Right lobe of liver (tissue), 6 donors: ENCODE results near the gene TBC1D8. TPM values are rescaled to one million over a fixed set of nuclear protein-coding genes. Genes with fewer than 3 reads are reported as not detected.

ENCODE experiments used
- ATAC-seq, 4 donors: fragments of 200-7000 bp; cut with Tn5 transposase; one replicate each; pipeline ENCODE4 v1.9.1; 2020; ENCODE audit warnings: mild to moderate bottlenecking in 4 of 4, moderate library complexity in 4 of 4
- DNase-seq, 3 donors: peaks; one replicate each; pipeline ENCODE4 v3.0.0-alpha.2; 2020
- H3K27ac ChIP-seq, 3 donors: fragments of 200-600 bp; one replicate each; pipeline ENCODE4 v1.8.0; 2022
- H3K27me3 ChIP-seq, 2 donors: fragments of 200-600 bp; one replicate each; pipeline ENCODE4 v1.8.0; 2022
- H3K36me3 ChIP-seq, 4 donors: fragments of 200-600 bp; sonication (generic) in 1 of 4; one replicate each; pipeline versions ENCODE4 v1.5.1 to v1.8.0; 2017 to 2022; ENCODE audit warnings: control low read depth in 1 of 4
- H3K4me1 ChIP-seq, 4 donors: fragments of 200-600 bp; sonication (generic) in 1 of 4; one replicate each; pipeline versions ENCODE4 v1.5.1 to v1.8.0; 2017 to 2022; ENCODE audit warnings: control low read depth in 1 of 4
- H3K4me3 ChIP-seq, 3 donors: fragments of 200-600 bp; one replicate each; pipeline ENCODE4 v1.8.0; 2022
- H3K9me3 ChIP-seq, 4 donors: fragments of 200-600 bp; sonication (generic) in 1 of 4; one replicate each; pipeline versions ENCODE4 v1.5.1 to v1.8.0; 2017 to 2022; ENCODE audit warnings: control low read depth in 1 of 4
- POLR2A ChIP-seq: fragments of 450-650 bp; IDR thresholded peaks from one replicate; pipeline ENCODE4 v1.6.1; 2017; ENCODE audit warnings: antibody characterized with exemption, mild to moderate bottlenecking
- WGBS: methylation state at CpG from one replicate; pipeline ENCODE4 v1.1.6; 2018; ENCODE audit warnings: low coverage, low lambda C conversion rate; ENCODE audit not compliant: insufficient coverage; ENCODE audit errors: missing lambda C conversion rate; 5-methylcytosine and 5-hydroxymethylcytosine counted together
- intact Hi-C, 2 donors: fragments of 100-400 bp; cut with DNase I; formaldehyde crosslinking; loops; one replicate each; pipeline versions ENCODE4 v1.11.2 to v1.14.1; 2022
- total RNA-seq, 6 experiments: library from RNA; depleted of rRNA in 2 of 6; stranded (reverse); fragments of >200 nt in 2 of 6; fragmentation: NEBNext Ultra II Directional in 3 of 6; extraction: Animal tissue kit (Norgen Biotek cat#: 25700) in 3 of 6; gene quantifications; one replicate each; pipeline versions ENCODE4 v1.1.0 to v1.2.4, GENCODE V29; 2016 to 2023
- TF ChIP-seq, protein P1 (sequence below), 4 donors: fragments of 200-600 bp in 3 of 4; fragments of 450-650 bp in 1 of 4; IDR thresholded peaks; one replicate each; pipeline versions ENCODE4 v1.5.1 to v1.8.0; 2016 to 2022; ENCODE audit warnings: antibody characterized with exemption in 4 of 4, mild to moderate bottlenecking in 2 of 4
- donor health status: DM: no; HTN: yes; CAD: no.
- donor health status: DM: no; HTN: no; CAD: no.
- donor health status: DM: no; HTN: no; CAD: no.
- donor health status: DM: no; HTN: yes; CAD: no.
- donor health status: DM: no; HTN: yes; CAD: no.

TBC1D8 gene
- total RNA-seq, 6 experiments from 2014 or later, result 17.3 to 31.2 (median 21.5) TPM

DNA sequence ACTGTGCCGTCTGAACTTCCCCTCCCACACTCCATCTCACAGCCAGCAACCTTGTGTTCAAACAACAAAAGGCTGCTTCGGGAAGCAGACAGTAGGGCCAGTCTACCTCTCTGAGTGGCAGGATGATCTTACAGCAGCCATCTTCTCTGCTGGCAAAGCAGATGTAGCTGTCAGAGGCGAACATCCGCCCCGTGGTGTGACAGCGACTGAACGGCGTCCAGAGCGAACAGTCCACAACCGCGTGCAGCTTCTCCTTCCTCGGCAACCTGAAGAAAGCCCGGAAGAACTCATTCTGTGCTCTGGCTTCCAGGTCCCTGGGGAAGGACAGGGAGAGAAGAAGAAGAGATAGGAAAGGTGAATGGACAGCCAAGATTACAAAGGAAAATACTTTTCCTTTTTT is 111.1 kb downstream of the TBC1D8 start:
- DNase-seq (no peak), ATAC-seq (no peak)
- intact Hi-C loops, result no loop called here
- WGBS, result 62% methylated on average over 5 of the region's 13 CpGs
- TF ChIP-seq POLR2A, result no peak
- TF ChIP-seq, protein P1, sequence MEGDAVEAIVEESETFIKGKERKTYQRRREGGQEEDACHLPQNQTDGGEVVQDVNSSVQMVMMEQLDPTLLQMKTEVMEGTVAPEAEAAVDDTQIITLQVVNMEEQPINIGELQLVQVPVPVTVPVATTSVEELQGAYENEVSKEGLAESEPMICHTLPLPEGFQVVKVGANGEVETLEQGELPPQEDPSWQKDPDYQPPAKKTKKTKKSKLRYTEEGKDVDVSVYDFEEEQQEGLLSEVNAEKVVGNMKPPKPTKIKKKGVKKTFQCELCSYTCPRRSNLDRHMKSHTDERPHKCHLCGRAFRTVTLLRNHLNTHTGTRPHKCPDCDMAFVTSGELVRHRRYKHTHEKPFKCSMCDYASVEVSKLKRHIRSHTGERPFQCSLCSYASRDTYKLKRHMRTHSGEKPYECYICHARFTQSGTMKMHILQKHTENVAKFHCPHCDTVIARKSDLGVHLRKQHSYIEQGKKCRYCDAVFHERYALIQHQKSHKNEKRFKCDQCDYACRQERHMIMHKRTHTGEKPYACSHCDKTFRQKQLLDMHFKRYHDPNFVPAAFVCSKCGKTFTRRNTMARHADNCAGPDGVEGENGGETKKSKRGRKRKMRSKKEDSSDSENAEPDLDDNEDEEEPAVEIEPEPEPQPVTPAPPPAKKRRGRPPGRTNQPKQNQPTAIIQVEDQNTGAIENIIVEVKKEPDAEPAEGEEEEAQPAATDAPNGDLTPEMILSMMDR (IDR thresholded peaks at IDR 0.05), result no peak
- Histone ChIP-seq H3K27ac (no peak overlapping the region), H3K4me3 (no peak overlapping the region), H3K4me1 (no peaks in the 10 kb centered on the region), H3K9me3 (no peaks in the 10 kb centered on the region), H3K36me3 (peaks cover 0 to 40% (median 25%) of the 10 kb centered on the region in 4 donors), H3K27me3 (no peaks in the 10 kb centered on the region)

DNA sequence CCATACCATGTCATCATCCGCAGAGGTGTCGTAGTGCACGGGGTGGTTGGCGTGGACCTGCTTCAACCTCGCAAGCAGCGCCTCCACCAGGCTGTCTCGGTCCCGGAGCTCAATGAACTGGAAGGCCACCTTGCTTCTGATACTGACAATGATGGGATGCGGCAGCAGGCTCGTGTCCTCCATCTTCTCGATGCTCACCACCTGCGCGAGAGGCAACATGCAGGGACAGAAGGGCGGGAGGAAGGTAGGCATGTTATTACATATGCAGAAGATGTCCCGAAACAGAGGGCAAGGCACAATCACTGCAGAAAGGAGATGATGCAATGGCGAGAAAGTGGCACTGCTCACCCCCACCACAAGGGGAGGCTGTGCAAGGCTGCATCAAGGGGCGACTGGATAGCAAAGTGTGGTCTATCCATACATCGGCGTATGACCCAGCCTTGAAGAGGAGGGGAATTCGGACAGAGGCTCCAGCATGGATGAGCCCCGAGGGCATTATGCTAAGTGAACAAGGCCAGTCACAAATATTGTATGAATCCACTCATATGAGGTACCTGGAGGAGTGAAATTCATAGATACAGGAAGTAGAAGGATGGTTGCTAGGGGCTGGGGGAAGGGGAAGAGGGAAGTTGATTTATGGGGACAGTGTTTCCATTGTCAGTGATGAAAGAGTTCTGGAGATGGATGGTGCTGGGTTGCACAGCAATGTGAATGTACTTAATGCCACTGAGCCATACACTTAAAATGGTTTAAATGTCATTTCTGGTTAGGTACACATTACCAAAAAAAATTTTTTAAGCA is 112.5 kb downstream of the TBC1D8 start:
- DNase-seq (no peak), ATAC-seq (peak; percentile 50 to 70 (median 62))
- H3K27ac ChIP-seq, result no peak overlapping the region
- 87% methylated on average over 13 of the region's 21 CpGs for WGBS
- intact Hi-C loops, result no loop called here
- TF ChIP-seq, protein P1 (IDR thresholded peaks at IDR 0.05), result peak; percentile 41 to 55 (median 49)
- no peak for TF ChIP-seq POLR2A
- no peaks in the 10 kb centered on the region for H3K9me3 ChIP-seq
- no peak overlapping the region for H3K4me3 ChIP-seq
- H3K27me3 ChIP-seq, result no peaks in the 10 kb centered on the region
- H3K4me1 ChIP-seq, result no peaks in the 10 kb centered on the region
- H3K36me3 ChIP-seq, result peaks cover 0 to 49% (median 30%) of the 10 kb centered on the region in 4 donors

DNA sequence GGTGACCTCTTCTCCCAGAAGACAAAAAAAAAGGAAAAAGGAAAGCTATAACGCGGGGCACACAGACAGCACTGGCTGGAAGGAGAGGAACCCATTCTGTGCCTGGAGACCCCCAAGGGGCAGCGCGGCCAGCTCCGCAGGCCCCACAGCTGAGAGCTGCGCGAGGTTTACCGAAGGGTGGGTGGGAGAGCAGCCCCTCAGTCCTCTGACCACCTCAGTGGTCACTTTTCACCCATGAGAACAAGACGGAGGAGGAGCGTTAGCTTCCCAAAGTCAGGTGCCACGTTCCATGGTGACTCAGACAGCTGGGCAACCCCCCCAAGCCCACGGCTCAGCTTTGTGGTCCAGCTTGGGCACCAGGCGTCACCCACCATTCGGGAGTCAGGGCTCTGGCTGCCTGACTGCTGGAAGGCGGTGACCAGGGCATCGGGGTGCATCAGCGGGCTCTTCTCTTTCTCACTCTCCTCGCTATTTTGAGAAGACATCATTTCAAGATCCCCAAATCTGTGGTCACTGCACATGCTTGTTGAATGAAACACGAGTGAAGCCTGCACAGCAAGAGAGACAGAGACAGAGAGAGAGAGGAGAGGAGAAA is 113.9 kb downstream of the TBC1D8 start:
- 87% methylated on average over 4 of the region's 19 CpGs for WGBS
- Histone ChIP-seq H3K27me3 (no peaks in the 10 kb centered on the region), H3K4me1 (no peaks in the 10 kb centered on the region), H3K9me3 (no peaks in the 10 kb centered on the region), H3K36me3 (peaks cover 0 to 61% (median 36%) of the 10 kb centered on the region in 4 donors), H3K4me3 (no peak overlapping the region), H3K27ac (no peak overlapping the region)
- TF ChIP-seq, protein P1 (IDR thresholded peaks at IDR 0.05), result no peak
- no peak for TF ChIP-seq POLR2A
- ATAC-seq (no peak), DNase-seq (no peak)
- intact Hi-C loops, result no loop called here

DNA sequence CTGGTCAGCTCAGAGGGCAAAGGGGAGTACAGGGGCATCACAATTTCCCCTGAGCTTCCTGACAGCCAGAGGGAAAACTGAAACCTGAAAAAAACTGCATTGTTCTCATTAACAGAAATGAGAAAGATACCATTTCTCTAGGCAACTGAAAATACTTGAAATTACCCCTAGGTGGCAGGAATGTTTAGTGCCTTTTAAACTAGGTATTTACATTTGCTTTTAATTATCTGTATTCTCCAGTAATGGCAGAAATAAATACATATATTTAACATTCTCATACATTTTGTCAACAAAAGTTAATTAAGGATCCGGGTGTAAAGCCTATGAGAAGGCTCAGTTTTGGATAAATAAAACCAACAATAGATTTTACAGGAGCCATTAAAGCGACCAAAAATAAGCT is 114.6 kb downstream of the TBC1D8 start:
- WGBS, result 74% methylated on average over 2 of the region's 2 CpGs
- H3K27me3 ChIP-seq, result no peaks in the 10 kb centered on the region
- H3K27ac ChIP-seq, result no peak overlapping the region
- no peak overlapping the region for H3K4me3 ChIP-seq
- H3K9me3 ChIP-seq, result no peaks in the 10 kb centered on the region
- ATAC-seq (peak in 2 of 4 donors; percentile 37 to 55), DNase-seq (no peak)
- no peaks in the 10 kb centered on the region for H3K4me1 ChIP-seq
- peaks cover 0 to 68% (median 37%) of the 10 kb centered on the region in 4 donors for H3K36me3 ChIP-seq
- no peak for TF ChIP-seq POLR2A
- TF ChIP-seq, protein P1 (IDR thresholded peaks at IDR 0.05), result peak; percentile 41 to 60 (median 48)
- intact Hi-C loops, result no loop called here
